Measurements from ENCODE around the gene PRICKLE4. TPM values are rescaled to one million over a fixed set of nuclear protein-coding genes. Genes with fewer than 3 reads are reported as not detected.

PRICKLE4 gene
- total and polyA plus RNA-seq, 2 of the 13 experiments (the other 11 are each of a cell fraction or from before 2014, with no cell fraction given): 0.92 to 1.2 TPM

DNA sequence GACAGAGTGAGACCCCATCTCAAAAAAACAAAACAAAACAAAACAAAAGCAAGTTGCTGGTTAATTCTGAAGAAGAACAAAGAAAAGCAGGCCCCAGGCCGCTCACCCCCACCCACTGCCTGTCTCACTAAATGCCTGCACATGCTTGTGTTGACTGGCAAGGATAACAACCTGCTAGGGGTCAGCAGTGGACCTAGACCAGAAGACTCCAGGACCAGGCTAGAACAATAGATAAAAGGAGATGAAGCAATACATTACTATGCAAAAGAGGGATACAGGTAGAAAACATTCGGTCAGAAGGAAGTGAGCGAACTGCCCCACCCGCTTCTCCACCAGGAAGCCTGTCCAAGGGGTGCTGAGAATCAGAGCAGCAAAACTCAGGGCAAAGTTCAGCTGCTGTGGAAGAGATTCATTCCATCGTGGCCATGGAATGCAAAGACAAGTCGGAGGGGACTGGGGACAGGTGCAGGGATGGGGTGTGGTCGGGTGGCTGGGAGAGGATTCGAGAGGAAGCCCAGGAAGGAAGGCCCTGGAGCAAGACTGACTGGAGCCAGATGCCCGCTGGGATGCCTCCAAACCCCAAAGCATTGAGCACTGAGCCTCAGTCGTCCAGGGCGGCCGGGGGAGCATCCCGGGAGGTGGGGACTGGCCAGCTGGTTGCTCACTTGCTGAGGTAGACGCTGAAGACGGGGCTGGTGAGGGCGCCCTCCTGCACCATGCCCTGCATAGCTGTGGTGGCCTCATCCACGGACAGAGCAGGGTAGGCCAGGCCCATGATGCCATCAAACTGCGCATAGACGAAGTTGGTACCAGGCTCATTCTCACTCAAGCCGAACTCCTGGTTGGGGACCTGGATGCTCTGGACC, 38.7 kb upstream of the PRICKLE4 start (continued):
- TF ChIP-seq GATA4 (IDR thresholded peaks at IDR 0.05; ENCODE audit: borderline replicate concordance, low read depth) (no peak), PCBP1 (IDR thresholded peaks at IDR 0.05; ENCODE audit: borderline replicate concordance, low read depth, low read length) (no peak), CHCHD3 (CRISPR knock-in tag; IDR thresholded peaks at IDR 0.05) (no peak), ZNF264 (CRISPR knock-in tag; IDR thresholded peaks at IDR 0.05) (no peak), U2AF2 (IDR thresholded peaks at IDR 0.05; ENCODE audit: low read depth, low read length) (no peak), ZNF678 (CRISPR knock-in tag; IDR thresholded peaks at IDR 0.05) (no peak), HNRNPK (IDR thresholded peaks at IDR 0.05; ENCODE audit: low read depth, low read length, poor library complexity, severe bottlenecking) (no peak), ZBTB7B (CRISPR knock-in tag; IDR thresholded peaks at IDR 0.05) (peak; percentile 69; the same call in 1 of the 2 replicates), ZNF549 (CRISPR knock-in tag; IDR thresholded peaks at IDR 0.05) (no peak), NCOA2 (CRISPR knock-in tag; IDR thresholded peaks at IDR 0.05) (peak; percentile 70; the same call in 1 of the 2 replicates), KDM5A (IDR thresholded peaks at IDR 0.05; ENCODE audit: borderline replicate concordance, low read length) (0 out of 2 replicates have a peak, but pooled peaks have one; percentile 37), HCFC1 (IDR thresholded peaks at IDR 0.05; ENCODE audit: low read depth, low read length) (no peak), ATRX (CRISPR knock-in tag; IDR thresholded peaks at IDR 0.05; ENCODE audit: borderline replicate concordance) (no peak), SRF (IDR thresholded peaks at IDR 0.05; ENCODE audit: low read depth, low read length) (no peak), ZNF780A (CRISPR knock-in tag; IDR thresholded peaks at IDR 0.05) (no peak), CBX5 (CRISPR knock-in tag; IDR thresholded peaks at IDR 0.05; ENCODE audit: borderline replicate concordance) (peak; percentile 29; the same call in 1 of the 2 replicates), CREB1 (IDR thresholded peaks at IDR 0.05) (no peak), CREB1 (CRISPR knock-in tag; IDR thresholded peaks at IDR 0.05) (peak; percentile 75), GFI1 (CRISPR knock-in tag; IDR thresholded peaks at IDR 0.05; ENCODE audit: borderline replicate concordance) (peak; percentile 99), MTF2 (CRISPR knock-in tag; IDR thresholded peaks at IDR 0.05; ENCODE audit: borderline replicate concordance) (no peak)
- TF ChIP-seq, protein P1, sequence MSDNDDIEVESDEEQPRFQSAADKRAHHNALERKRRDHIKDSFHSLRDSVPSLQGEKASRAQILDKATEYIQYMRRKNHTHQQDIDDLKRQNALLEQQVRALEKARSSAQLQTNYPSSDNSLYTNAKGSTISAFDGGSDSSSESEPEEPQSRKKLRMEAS (IDR thresholded peaks at IDR 0.05): peak; percentile 56
- TF ChIP-seq, protein P2, sequence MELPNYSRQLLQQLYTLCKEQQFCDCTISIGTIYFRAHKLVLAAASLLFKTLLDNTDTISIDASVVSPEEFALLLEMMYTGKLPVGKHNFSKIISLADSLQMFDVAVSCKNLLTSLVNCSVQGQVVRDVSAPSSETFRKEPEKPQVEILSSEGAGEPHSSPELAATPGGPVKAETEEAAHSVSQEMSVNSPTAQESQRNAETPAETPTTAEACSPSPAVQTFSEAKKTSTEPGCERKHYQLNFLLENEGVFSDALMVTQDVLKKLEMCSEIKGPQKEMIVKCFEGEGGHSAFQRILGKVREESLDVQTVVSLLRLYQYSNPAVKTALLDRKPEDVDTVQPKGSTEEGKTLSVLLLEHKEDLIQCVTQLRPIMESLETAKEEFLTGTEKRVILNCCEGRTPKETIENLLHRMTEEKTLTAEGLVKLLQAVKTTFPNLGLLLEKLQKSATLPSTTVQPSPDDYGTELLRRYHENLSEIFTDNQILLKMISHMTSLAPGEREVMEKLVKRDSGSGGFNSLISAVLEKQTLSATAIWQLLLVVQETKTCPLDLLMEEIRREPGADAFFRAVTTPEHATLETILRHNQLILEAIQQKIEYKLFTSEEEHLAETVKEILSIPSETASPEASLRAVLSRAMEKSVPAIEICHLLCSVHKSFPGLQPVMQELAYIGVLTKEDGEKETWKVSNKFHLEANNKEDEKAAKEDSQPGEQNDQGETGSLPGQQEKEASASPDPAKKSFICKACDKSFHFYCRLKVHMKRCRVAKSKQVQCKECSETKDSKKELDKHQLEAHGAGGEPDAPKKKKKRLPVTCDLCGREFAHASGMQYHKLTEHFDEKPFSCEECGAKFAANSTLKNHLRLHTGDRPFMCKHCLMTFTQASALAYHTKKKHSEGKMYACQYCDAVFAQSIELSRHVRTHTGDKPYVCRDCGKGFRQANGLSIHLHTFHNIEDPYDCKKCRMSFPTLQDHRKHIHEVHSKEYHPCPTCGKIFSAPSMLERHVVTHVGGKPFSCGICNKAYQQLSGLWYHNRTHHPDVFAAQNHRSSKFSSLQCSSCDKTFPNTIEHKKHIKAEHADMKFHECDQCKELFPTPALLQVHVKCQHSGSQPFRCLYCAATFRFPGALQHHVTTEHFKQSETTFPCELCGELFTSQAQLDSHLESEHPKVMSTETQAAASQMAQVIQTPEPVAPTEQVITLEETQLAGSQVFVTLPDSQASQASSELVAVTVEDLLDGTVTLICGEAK (IDR thresholded peaks at IDR 0.05): no peak
- TF ChIP-seq, protein P2 (CRISPR knock-in tag; IDR thresholded peaks at IDR 0.05): peak; percentile 35; the same call in 1 of the 2 replicates

All from HepG2 (cell line).